SU-DHL-6 (cell line): ENCODE measurements around the gene CHRM2.

Experiments used
- CTCF ChIP-seq: fragments of 200-600 bp; sonication (generic); IDR thresholded peaks from one replicate; pipeline ENCODE4 v1.5.1; 2017; ENCODE audit warnings: antibody characterized with exemption, mild to moderate bottlenecking, low read length, moderate library complexity; ENCODE audit not compliant: insufficient read depth, poor library complexity, severe bottlenecking
- EZH2phosphoT487 ChIP-seq: fragments of 200-600 bp; sonication (generic), shearing (Covaris generic); conservative IDR thresholded peaks from 2 replicates; pipeline ENCODE4 v1.6.1; 2018; ENCODE audit warnings: mild to moderate bottlenecking, antibody characterized with exemption, low read length, moderate library complexity, mixed read lengths

- TF ChIP-seq CTCF (no peak), EZH2phosphoT487 (no peak)
These were observed 137.4 kb downstream of the CHRM2 start for GRCh38 chr7:137005873-137006272.
